ENCODE measurements around the gene WDR7. TPM values are rescaled to one million over a fixed set of nuclear protein-coding genes. Genes with fewer than 3 reads are reported as not detected.

WDR7 gene
- total and polyA plus RNA-seq, 10 of the 15 experiments (the other 5 are each of a cell fraction or from before 2014, with no cell fraction given): 2.8 to 16.5 (median 11.7) TPM

- TF ChIP-seq, protein P1, sequence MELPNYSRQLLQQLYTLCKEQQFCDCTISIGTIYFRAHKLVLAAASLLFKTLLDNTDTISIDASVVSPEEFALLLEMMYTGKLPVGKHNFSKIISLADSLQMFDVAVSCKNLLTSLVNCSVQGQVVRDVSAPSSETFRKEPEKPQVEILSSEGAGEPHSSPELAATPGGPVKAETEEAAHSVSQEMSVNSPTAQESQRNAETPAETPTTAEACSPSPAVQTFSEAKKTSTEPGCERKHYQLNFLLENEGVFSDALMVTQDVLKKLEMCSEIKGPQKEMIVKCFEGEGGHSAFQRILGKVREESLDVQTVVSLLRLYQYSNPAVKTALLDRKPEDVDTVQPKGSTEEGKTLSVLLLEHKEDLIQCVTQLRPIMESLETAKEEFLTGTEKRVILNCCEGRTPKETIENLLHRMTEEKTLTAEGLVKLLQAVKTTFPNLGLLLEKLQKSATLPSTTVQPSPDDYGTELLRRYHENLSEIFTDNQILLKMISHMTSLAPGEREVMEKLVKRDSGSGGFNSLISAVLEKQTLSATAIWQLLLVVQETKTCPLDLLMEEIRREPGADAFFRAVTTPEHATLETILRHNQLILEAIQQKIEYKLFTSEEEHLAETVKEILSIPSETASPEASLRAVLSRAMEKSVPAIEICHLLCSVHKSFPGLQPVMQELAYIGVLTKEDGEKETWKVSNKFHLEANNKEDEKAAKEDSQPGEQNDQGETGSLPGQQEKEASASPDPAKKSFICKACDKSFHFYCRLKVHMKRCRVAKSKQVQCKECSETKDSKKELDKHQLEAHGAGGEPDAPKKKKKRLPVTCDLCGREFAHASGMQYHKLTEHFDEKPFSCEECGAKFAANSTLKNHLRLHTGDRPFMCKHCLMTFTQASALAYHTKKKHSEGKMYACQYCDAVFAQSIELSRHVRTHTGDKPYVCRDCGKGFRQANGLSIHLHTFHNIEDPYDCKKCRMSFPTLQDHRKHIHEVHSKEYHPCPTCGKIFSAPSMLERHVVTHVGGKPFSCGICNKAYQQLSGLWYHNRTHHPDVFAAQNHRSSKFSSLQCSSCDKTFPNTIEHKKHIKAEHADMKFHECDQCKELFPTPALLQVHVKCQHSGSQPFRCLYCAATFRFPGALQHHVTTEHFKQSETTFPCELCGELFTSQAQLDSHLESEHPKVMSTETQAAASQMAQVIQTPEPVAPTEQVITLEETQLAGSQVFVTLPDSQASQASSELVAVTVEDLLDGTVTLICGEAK (IDR thresholded peaks at IDR 0.05; ENCODE audit: borderline replicate concordance): no peak
- TF ChIP-seq ZNF274 (IDR thresholded peaks at IDR 0.05; ENCODE audit: insufficient read depth, insufficient read length) (no peak), PML (IDR thresholded peaks at IDR 0.05; ENCODE audit: low read length) (no peak), CEBPZ (IDR thresholded peaks at IDR 0.05; ENCODE audit: low read depth, low read length) (no peak), FOXM1 (IDR thresholded peaks at IDR 0.05; ENCODE audit: low read depth, low read length) (peak; percentile 31; the same call in 1 of the 2 replicates), IRF4 (IDR thresholded peaks at IDR 0.05; ENCODE audit: low read depth, low read length) (no peak), NFYA (IDR thresholded peaks at IDR 0.05; ENCODE audit: borderline replicate concordance, low read depth, low read length) (no peak), EP300 (IDR thresholded peaks at IDR 0.05; ENCODE audit: borderline replicate concordance in 1 of 2, control insufficient read depth in 1 of 2, low read depth in 2 of 2, low read length in 2 of 2) (peak in 1 of 2 experiments; percentile 47; a peak in 1 of 4 replicates), RELA (IDR thresholded peaks at IDR 0.05; ENCODE audit: borderline replicate concordance, partially characterized antibody) (peak; percentile 45), EED (IDR thresholded peaks at IDR 0.05; ENCODE audit: low read depth) (0 out of 2 replicates have a peak, but pooled peaks have one; percentile 24), RB1 (IDR thresholded peaks at IDR 0.05; ENCODE audit: borderline replicate concordance) (no peak), ZSCAN29 (IDR thresholded peaks at IDR 0.05) (no peak), BHLHE40 (IDR thresholded peaks at IDR 0.05; ENCODE audit: borderline replicate concordance in 1 of 2, low read depth in 2 of 2, low read length in 1 of 2) (peak; percentile 36 to 58; a peak in 1 of 4 replicates), ZBTB33 (IDR thresholded peaks at IDR 0.05) (no peak), CREM (IDR thresholded peaks at IDR 0.05; ENCODE audit: low read depth) (no peak), STAT3 (IDR thresholded peaks at IDR 0.05; ENCODE audit: low read depth, low read length) (no peak), NR2F1 (conservative IDR thresholded peaks at IDR 0.05) (no peak), MAX (IDR thresholded peaks at IDR 0.05; ENCODE audit: low read depth, low read length) (no peak), ZBED1 (IDR thresholded peaks at IDR 0.05; ENCODE audit: borderline replicate concordance) (no peak), SUZ12 (IDR thresholded peaks at IDR 0.05; ENCODE audit: unreplicated experiment) (no peak)
- TF ChIP-seq, protein P2, sequence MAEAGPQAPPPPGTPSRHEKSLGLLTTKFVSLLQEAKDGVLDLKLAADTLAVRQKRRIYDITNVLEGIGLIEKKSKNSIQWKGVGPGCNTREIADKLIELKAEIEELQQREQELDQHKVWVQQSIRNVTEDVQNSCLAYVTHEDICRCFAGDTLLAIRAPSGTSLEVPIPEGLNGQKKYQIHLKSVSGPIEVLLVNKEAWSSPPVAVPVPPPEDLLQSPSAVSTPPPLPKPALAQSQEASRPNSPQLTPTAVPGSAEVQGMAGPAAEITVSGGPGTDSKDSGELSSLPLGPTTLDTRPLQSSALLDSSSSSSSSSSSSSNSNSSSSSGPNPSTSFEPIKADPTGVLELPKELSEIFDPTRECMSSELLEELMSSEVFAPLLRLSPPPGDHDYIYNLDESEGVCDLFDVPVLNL (IDR thresholded peaks at IDR 0.05; ENCODE audit: low read depth, low read length): no peak
Measured at GRCh38 chr18:57051657-57052044, 400.5 kb downstream of the WDR7 start (continued).
